HG02759 (cell line): ENCODE results near the gene BCL7A.
"Not testable (repeated sequence)": the region's sequence is repeated elsewhere in the genome, so short reads cannot be mapped to it uniquely, and the experiment has no call there.

Experiments
- ATAC-seq: cut with Tn5 transposase; IDR thresholded peaks from one replicate; pipeline ENCODE4 v1.9.1; 2021; ENCODE audit warnings: mild to moderate bottlenecking, moderate library complexity; ENCODE audit not compliant: unreplicated experiment

The BCL7A gene

DNA sequence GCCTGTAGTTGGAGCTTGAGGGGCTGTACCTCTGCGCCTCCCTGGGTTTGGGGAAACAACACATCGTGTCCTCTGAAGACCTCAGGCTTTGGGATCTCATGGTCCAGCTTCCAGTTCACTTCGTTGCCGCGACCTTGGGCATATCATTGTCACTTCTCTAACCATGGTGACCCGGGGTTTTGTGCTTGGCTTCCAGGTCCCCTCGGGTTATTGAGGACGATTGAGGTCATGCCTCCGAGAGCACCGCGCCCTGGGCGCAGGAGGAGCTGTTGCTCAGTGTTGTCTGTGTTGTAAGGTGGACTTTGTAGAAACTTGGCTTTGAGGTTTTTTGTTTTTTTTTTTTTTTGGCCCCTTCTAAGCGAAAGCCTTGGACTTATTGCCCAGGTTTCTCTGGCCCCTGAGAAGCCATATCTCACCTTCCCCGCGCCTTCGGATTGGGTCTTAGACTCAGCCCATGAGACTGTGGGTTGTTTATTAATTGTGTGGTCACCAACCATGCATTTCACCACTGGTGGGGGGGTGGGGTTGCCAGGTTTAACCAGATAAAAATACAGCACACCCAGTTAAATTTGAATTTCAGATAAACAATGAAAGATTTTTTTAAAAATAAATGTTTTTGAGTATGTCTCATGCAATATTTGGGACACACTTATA lies 2.6 kb downstream of the BCL7A start:
- ATAC-seq = no peak

DNA sequence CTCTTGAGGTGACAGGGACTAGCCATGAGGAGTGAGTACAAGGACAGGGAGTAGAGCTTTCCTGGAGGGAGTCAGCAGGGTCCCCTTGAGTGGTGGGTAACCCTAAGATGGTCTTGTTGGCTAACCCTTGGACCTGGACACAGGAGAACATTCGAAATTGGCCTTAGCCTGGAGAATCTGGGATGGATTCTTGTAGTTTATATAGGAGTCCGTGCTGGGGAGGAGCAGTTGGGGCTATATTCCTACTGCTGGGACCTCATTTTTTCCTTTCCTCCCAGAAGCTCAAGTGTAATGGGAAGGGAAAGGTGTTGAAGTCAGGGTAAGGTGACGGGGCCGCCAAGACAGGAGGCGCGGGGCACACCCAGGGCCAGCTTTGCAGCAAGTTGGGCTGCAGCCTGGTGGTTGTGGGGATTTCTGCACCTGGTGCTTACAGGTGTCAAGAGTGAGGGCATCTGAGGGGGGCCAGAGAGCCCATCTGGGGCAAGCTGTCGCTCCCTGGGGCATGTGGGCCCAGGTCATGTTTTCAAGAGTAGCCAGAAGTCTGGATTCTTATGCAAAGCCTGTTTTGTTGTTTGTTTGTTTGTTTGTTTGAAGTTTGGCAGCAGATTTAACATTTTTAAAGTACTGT lies 5.1 kb downstream of the BCL7A start:
- ATAC-seq = no peak

DNA sequence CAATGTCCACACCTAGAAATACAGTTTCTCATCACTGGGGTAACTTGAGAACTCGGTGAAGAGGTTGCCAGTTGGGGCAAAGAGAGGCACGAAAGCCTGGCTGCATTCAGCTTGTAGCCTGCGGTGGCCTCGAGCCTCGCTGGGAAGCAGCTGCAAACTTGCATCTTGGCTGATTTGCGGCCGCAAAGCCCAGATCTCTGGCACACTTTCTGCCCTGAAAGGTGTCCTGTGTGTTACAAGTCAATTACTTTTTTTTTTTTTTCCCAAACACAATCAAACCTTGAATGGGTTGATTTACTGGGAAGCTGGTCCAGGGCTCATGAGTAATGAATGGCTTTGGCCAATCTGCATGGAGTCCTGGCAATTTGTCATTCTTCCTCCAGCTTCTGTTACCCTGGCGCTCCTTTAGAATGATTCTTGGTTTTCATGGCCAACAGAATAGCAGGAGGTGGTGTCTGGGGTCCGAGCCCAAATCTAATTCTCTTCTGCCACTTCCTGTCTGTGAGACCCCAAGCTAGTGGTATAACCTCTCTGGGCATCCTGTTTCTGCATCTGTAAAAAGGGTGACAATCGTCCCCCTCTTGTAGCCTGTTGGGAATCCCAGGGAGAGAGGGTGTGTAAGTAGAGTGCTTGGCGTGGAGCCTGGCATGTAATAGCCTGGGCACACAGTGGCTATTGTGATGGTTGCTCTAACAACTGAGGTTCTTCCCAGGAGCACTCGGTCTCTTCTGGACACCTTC lies 6.7 kb downstream of the BCL7A start:
- ATAC-seq = no peak

DNA sequence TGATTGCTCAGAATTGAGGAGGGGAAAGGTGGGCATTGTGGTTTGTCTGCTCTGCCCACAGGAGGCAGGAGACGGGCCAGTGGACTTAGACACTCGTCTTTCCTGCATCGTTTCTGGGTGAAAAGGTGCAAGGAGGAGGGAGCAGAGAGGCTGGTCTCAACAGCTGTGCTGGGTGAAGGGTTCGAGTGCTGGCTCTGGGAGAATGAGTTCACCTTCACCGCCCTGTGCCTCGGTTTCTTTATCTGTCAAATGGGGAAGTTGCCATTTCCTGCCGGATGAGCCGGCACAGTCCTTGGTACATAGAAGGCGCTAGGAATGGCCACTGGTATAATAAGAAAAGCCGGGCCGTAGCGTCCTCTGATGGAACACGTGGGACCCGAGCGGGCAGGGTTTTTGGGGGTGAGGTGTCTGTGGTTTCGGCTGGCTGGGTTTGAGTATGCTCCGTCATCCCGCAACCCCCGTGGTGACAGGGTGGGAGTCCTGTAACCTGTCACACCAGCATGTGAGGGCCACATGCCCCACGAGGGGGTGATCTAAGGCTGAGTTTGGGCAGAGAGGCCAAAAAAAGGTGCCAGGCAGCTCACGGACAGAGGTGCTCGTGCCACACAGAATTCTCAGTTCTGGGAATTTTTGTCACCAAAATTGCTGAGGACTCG lies 7.3 kb downstream of the BCL7A start:
- peak; percentile 62 for ATAC-seq

DNA sequence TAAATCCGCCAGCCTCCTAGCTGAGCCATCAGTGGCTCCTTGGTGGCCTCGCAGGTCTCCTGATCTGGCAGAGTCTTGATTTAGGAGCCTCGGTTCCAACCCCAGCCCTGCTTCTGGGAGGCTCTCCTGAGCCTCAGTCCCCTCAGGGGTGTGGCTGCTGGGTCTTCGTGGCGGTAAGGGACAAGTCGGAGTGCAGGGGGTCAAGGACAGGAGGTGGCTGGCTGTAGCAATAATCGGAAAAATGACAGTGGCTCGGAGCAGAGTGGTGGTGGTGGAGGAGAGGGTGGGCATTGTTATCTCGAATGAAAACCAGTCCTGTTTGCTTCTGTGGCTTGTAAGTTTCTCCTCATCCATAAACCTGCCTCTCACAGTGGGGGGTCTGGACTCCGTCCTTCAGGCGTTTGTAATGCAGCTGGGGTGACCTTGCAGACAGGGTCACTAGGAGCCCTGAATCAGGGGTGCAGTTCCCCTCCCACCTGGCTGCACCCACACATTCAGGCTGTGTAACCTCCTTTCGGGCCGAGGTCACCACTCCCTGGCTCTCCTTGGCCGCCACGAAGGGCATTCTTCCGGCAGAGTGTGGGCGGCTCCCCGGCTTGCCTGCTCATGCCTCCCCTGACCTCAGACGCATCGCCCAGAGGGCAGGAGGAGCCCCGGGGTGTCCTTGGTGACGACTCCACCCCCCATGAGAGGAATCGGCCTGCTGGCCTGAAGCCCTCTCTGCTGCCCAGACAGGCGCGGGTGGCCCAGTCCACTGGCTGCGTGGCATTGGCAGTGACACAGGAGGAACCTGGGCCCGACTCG lies 8.1 kb downstream of the BCL7A start:
- peak; percentile 8 for ATAC-seq

DNA sequence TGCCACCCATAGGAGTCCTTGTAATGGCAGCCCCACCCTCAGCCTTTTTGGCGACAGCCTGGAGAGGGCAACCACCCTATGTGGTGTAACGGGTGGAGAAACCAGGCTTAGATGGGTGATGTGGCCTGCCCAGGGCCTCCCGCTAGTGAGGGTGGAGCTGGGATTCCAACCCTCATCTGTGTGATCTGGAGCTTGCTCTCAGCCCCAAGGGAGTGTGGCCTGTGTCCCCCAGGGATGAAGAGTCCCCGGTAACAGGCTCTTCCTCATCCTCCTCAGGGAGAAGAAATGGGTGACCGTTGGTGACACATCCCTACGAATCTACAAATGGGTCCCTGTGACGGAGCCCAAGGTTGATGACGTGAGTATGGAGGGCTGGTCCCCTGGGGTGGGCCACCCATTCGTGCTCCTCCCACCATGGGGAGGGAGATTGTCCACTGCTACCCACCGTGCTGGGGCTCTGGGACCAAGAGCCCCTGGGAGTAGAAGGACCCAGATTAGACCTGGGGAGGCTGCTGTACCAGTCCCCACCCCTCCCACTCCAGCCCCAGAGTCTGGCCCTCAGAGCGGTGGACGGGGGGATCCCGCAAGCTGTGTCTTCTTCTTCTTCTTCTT lies 8.8 kb downstream of the BCL7A start:
- no peak for ATAC-seq

DNA sequence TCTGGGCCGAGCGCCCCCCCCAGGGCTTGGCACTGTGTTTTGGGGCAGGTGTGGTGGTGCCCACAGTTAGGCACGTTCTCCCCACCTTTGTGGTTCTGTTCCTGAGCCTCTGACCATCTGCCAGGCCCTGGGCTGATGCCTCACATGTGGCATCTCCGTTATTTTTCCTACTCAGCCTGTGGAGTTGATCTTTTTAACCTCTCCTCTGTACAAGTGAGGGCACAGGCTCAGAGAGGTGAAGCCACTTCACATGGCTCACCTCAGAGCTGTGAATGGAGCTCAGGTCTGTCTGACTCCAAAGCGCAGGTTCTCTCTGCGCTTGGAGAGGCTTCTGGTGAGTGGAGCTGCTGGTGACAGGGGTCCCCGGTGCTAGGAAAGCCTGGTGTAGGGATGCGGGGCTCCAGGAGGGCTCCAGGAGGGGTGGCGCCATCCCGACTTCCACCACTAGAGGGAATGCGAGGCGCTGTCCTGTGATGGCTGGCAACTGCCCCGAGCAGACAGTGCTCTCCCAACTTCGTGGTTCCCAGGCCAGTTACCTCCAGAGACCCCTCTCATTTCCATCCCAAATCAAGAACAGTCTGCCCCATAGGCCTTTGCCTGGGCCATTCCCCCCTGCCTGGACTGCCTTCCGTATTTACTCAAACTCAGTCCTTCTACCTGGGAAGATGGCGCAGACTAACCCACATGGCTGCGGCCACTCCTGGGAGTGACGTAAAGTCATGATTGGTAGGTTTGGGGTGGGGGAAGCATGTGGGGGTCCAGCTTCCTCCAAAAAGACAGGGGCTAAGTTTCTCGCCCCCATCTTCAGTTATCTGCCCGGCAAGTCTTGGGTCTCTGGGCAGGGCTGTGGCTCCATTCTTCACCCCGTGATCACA lies 9.9 kb downstream of the BCL7A start:
- no peak for ATAC-seq

DNA sequence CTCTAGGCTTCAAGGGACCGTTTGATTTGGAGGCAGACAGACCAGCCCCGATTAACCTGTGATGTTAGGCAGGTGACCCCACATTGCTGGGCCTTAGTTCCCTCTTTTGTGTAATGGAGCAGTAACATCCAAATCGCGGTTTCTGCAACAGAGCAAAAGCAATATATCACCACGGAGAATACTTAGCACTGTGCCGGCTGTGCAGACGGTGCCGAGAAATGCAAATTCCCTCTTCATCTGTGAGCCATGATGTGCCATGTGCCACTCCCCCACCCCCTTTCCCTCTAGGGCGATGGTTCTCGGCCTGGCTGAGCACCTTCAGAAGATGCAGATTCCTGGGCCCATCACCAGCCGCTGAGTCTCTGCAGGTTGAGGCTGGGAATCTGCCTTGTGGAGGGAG lies 10.9 kb downstream of the BCL7A start:
- no peak for ATAC-seq

DNA sequence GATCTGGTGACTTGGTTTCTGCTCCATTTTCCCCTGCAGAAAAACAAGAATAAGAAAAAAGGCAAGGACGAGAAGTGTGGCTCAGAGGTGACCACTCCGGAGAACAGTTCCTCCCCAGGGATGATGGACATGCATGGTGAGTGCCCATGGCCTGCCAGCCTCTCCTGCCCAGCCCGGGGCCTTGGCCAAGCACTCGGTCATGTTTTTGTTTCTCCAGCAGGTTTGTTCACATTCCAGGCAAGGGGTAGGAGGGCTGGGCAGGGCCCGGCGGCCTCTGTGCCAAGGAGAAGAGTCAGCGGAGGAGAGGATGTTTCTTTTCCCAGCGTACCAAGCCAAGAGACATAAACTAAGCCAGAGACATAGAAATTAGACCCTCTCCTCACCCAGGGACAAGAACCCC lies 13.6 kb downstream of the BCL7A start:
- no peak for ATAC-seq

DNA sequence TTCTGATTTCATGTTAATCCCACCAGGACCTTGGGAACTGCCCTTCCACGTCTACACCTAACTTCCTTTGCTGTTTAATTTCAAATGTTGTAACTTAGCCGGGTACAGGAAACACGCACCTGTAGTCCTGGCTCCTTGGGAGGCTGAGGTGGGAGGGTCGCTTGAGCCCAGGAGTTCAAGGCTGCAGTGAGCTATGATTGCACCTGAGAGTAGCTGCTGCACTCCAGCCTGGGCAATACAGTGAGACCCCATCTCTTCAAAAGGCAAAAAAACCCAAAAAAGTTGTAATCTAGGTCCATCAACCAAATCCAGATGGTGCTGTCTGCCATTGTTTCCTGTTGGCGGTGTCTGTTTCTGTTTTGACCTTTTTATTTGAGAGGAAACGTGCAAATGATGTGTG lies 14.5 kb downstream of the BCL7A start:
- no peak for ATAC-seq

DNA sequence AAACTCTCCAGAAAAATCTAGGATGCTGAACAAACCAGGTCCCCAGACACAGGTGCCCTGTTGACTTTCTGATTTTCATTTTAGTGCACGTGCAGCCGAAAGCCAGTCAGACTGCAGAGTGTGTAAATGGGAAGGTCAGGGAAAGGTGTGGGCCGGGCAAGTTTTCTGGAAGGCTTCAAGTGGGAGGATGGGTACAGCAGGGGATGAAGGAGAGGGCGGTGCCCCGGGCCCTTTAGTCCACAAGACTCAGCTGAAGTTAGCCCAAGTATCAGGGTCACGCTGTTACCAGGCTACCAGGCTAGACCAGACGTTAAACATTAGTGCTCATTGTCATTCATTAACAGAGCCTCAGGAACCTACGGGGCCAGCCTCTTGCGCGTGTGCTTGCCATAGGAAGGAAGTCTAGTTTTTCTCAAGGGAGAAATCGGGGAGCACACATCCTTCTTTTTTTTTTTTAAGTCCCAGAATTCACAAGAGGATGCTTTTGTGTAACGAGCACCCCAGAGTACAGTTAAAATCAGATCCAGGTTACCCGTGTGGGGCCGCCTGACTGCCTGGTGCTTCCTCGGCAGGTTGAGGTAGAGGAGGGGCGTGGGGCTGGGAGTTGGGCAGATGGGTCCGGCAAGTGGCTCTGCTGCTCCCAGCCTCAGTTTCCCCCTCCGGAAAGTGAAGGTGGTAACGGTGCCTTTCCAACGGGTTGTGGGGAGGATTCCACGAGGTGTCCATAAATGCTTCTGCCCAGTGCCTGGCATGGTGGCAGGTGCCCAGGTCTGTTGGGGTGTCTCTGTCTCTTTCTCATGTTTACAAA lies 19.1 kb downstream of the BCL7A start:
- no peak for ATAC-seq

DNA sequence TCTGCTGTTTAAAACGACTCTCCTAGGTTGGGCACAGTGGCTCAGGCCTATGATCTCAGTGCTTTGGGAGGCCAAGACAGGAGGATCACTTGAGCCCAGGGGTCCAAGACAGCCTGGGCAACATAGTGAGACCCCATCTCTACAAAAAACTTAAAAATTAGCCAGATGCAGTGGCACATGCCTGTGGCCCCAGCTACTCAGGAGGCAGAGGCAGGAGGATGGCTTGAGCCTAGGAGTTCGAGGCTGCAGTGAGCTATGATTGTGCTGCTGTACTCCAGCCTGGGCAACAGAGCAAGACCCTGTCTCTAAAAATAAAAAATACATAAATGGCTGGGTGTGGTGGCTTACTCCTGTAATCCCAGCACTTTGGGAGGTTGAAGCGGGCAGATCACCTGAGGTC lies 19.8 kb downstream of the BCL7A start:
- not testable (repeated sequence) for ATAC-seq

DNA sequence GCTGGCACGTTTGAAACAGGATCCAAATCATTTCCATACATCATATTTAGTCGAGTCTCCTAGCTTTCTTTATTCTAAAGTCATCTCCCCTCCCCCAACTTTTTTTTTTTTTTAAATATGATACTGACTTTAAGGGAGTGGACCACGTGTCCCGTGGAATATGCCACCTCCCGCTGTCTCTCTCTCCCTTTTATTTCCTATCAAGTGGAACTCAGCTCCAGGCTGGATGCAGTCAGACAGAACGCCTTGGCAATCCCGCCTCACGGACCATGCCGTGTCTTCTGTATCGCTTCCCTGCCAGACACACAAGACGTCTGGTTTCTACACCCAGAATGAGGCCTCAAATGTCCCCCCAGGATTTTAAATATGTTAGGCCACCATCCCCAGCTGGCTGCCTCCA lies 21.2 kb downstream of the BCL7A start:
- ATAC-seq = no peak

DNA sequence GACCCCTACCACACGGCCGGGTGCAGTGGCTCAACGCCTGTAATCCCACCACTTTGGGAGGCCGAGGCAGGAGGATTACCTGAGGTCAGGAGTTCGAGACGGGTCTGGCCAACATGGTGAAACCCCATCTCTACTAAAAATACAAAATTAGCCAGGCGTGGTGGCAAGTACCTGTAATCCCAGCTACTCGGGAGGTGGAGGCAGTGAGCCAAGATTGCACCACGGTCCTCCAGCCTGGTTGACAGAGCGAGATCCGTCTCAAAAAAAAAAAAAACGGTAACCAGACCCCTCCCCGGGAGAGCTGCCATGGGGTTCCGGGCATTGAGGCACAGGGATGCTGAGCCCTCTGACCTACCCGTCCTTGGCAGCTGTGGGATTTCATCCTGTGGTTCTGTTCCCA lies 21.8 kb downstream of the BCL7A start:
- no peak for ATAC-seq

DNA sequence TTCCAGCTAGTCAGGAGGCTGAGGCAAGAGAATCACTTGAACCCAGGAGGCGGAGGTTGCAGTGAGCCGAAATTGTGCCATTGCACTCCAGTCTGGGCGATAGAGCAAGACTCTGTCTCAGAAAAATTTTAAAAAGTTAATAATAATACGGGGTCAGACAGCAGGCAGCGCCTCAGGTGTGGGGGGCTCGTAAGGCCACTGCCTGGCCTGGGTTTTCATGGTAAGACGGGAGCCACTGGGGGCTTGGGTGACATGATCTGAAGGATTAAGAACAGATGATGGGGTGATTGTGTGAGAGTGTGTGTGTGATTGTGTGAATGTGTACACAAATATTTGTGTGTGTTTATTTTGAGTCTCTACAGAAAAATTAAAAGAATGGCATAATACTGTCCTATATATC lies 23.6 kb downstream of the BCL7A start:
- ATAC-seq = no peak

DNA sequence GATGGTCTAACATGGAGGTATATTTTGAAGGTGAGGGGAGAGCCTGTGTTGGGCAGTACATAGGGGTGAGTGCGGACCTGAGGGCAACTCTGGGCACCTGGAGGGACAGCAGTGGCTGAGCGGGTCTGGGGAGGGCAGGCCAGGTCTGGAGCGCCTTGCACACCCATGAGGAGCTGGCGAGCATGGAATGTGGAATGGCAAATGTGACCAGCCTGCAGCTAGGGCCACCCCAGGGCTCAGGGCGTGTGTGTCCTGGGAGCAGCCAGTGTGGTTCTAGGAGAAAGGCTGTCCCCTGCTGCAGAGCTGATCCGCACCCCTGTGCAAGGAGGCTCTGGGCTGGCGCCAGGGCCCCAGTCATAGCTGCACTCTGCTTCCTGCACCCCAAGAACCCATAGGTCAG lies 24.5 kb downstream of the BCL7A start:
- ATAC-seq = no peak

DNA sequence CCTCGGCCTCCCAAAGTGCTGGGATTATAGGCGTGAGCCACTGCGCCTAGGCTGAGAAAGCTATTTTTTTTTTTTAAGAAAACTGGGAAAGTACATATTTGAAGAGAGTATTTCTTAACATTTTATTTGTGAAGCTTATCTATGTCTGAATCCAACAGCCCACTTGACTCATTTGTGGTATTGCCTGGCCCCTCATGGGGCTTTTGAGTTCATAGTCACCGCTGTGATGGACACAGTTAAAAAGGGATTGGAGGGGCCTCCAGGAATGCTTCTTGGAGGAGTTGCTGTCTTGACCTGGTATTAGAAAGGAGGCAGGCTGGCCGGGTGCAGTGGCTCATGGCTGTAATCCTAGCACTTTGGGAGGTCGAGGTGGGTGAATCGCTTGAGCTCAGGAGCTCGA lies 26.5 kb downstream of the BCL7A start:
- no peak for ATAC-seq

DNA sequence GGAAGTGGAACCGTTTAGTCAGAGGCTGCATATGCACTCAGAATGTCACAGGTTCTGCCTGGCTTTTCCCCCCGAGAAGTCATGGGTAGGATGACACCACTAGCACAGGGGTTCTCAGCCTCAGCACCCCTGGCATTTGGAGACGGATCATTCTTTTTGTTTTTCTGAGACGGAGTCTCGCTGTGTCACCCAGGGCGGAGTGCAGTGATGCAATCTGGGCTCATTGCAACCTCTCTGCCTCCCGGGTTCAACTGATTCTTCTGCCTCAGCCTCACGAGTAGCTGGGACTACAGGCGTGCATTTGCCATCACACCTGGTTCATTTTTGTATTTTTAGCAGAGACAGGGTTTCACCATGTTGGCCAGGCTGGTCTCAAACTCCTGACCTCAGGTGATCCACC lies 28.1 kb downstream of the BCL7A start:
- ATAC-seq = no peak

DNA sequence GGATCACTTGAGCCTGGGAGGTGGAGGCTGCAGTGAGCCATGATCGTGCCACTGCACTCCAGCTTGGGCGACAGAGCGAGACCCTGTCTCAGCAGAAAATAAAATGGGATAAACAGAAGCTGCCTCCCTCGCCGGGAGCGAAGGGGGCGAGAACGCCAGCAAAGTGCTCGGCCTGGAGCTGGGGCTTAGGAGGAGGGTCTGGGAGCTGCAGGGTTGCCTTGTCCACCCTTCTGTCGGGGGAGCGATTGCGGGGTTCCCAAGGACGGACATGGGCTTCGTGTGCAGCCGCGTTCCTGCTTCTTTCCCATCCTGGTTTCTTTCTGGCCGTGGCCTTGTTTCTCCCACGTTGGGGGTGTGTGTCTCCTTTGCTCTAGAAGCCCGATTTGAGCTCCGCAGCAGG lies 29.0 kb downstream of the BCL7A start:
- no peak for ATAC-seq
